WERI-Rb-1 (cell line): ENCODE measurements around the gene ETHE1.

Source experiments
- DNase-seq: peaks from one replicate; pipeline ENCODE4 v3.0.0-alpha.2; 2020
- H3K27ac ChIP-seq: fragments of 250-450 bp; sonication (Bioruptor Pico); 2 replicates; pipeline ENCODE4 v1.5.1; 2020; ENCODE audit warnings: mild to moderate bottlenecking, moderate library complexity
- H3K27me3 ChIP-seq: fragments of 250-450 bp; sonication (Bioruptor Pico); 2 replicates; pipeline ENCODE4 v1.5.1; 2021; ENCODE audit warnings: mild to moderate bottlenecking, low read depth, moderate library complexity; ENCODE audit not compliant: insufficient read depth, severe bottlenecking
- H3K36me3 ChIP-seq: fragments of 250-450 bp; sonication (Bioruptor Pico); 2 replicates; pipeline ENCODE4 v1.5.1; 2020; ENCODE audit warnings: mild to moderate bottlenecking, moderate library complexity
- H3K4me3 ChIP-seq: 2 replicates; pipeline ENCODE4 v1.5.1; 2011; ENCODE audit warnings: low read depth, mild to moderate bottlenecking, control low read depth, low read length
- H3K9me3 ChIP-seq: fragments of 250-450 bp; sonication (Bioruptor Pico); 2 replicates; pipeline ENCODE4 v1.5.1; 2021; ENCODE audit warnings: mild to moderate bottlenecking, moderate library complexity; ENCODE audit not compliant: severe bottlenecking
- CTCF ChIP-seq: IDR thresholded peaks from 2 replicates; pipeline ENCODE4 v1.5.1; 2011; ENCODE audit warnings: low read depth, mild to moderate bottlenecking, control low read depth, inconsistent platforms, low read length

The ETHE1 gene

GRCh38 chr19:43507880-43508279 is 19.1 kb downstream of the ETHE1 start:
- H3K9me3 ChIP-seq, result no peaks in the 10 kb centered on the region
- H3K36me3 ChIP-seq, result peaks cover 13% of the 10 kb centered on the region
- no peaks in the 10 kb centered on the region for H3K27me3 ChIP-seq
- H3K4me3 ChIP-seq, result no peak overlapping the region
- TF ChIP-seq CTCF, result no peak
- no peak overlapping the region for H3K27ac ChIP-seq
- DNase-seq, result no peak

GRCh38 chr19:43506629-43507028 is 20.4 kb downstream of the ETHE1 start:
- Histone ChIP-seq H3K9me3 (no peaks in the 10 kb centered on the region), H3K4me3 (no peak overlapping the region), H3K36me3 (peaks cover 17% of the 10 kb centered on the region), H3K27ac (no peak overlapping the region), H3K27me3 (no peaks in the 10 kb centered on the region)
- TF ChIP-seq CTCF, result no peak
- DNase-seq, result no peak

- Histone ChIP-seq H3K4me3 (no peak overlapping the region), H3K27ac (no peak overlapping the region), H3K9me3 (no peaks in the 10 kb centered on the region), H3K27me3 (no peaks in the 10 kb centered on the region), H3K36me3 (peaks cover 21% of the 10 kb centered on the region)
- no peak for DNase-seq
- TF ChIP-seq CTCF, result no peak
Measured at GRCh38 chr19:43505941-43506340, 21.1 kb downstream of the ETHE1 start.

- no peak for DNase-seq
- Histone ChIP-seq H3K27me3 (no peaks in the 10 kb centered on the region), H3K27ac (peak overlapping the region; percentile 65; the same call in 1 of the 2 replicates), H3K36me3 (peaks cover 21% of the 10 kb centered on the region), H3K4me3 (peak overlapping the region; percentile 72), H3K9me3 (no peaks in the 10 kb centered on the region)
- no peak for TF ChIP-seq CTCF
Measured at GRCh38 chr19:43505186-43505456, 21.9 kb downstream of the ETHE1 start.

- H3K27ac ChIP-seq, result peak within 1 kb of the TSS; percentile 65
- TF ChIP-seq CTCF, result no peak
- DNase-seq, result peak; percentile 65
Measured at GRCh38 chr19:43504426-43505185, 22.4 kb downstream of the ETHE1 start, which contains the start of gene PHLDB3. Gene PHLDB3, minus strand, starts transcription at chr19:43504746. Its CDS starts 628 bp downstream, at chr19:43504118.

More at GRCh38 chr19:43504426-43505185, 22.4 kb downstream of the ETHE1 start, which contains the start of gene PHLDB3:
- H3K4me3 ChIP-seq, result peak within 1 kb of the TSS; percentile 72
- H3K36me3 ChIP-seq, result peaks cover 18% of the 10 kb centered on the region
- no peaks in the 10 kb centered on the region for H3K27me3 ChIP-seq
- no peaks in the 10 kb centered on the region for H3K9me3 ChIP-seq
